HG03469 (cell line): Measurements from ENCODE around the gene CFAP53.
A peak's percentile ranks its signal among the peaks of the same experiment; 100 is the strongest.
"Not testable (repeated sequence)": the region's sequence is repeated elsewhere in the genome, so short reads cannot be mapped to it uniquely, and the experiment has no call there.

ENCODE experiments used
- ATAC-seq: cut with Tn5 transposase; IDR thresholded peaks from one replicate; pipeline ENCODE4 v1.9.1; 2021; ENCODE audit warnings: mild to moderate bottlenecking, moderate library complexity, moderate number of reproducible peaks; ENCODE audit not compliant: unreplicated experiment

CFAP53 gene, protein sequence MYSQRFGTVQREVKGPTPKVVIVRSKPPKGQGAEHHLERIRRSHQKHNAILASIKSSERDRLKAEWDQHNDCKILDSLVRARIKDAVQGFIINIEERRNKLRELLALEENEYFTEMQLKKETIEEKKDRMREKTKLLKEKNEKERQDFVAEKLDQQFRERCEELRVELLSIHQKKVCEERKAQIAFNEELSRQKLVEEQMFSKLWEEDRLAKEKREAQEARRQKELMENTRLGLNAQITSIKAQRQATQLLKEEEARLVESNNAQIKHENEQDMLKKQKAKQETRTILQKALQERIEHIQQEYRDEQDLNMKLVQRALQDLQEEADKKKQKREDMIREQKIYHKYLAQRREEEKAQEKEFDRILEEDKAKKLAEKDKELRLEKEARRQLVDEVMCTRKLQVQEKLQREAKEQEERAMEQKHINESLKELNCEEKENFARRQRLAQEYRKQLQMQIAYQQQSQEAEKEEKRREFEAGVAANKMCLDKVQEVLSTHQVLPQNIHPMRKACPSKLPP

DNA sequence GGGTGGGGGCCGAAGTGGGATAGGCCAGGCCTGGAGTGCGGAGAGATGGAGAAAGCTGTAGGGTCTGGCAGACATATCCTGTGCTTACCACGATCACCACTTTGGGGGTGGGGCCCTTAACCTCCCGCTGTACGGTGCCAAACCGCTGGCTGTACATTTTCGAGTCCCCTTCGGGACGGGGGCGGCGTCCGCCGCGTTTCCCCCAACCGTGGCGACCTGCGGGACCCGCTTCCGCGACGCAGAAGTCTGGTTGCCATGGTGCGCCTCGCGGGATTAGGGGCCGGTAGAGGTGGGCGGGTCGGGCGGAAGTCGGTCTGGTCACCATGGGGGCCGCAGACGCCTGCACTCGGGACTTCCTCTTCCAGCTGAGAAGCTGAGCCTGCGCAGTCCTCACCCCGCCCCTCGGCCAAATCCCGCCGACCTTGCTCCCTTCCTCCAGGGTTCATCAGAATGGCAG, at the start of gene CFAP53:
TSS of gene CFAP53 (minus strand) at position 248 of the 457 bp plus-strand sequence. CDS start at position 157, 91 bp downstream.
- ATAC-seq = peak; percentile 57

DNA sequence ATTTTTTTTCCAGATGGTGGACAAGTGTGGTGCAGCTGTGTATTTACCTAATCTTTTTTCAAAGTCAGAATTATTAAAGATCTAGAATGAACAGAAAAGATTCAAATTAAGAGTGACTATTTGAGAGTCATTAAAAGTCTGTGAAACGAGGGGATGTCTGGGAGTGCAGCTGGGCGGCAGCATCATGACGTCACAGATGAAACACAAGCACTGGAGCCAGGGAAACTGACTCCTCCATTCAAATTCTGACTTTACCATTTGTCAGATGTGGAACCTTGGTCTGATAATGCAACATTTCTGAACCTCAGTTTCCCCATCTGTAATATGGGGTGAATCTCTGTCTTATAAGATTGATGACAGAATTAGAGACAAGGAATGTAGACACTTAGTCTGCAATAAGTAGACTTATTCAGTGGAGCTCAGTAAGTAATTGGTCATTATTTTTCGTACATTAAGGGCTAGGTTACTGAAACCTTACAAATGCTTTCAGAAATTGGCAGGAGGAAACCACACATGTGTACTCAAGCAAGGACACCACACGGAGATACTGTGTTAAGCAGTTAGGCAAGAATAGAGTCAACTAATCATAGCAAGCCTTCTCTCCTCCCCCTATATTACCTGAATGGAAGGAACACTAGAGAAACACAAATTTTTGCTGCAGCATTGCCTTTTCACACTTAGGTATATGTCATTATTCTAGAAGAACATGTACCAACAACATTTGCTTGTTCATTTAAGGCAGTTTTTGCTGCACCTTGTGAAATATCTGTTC, 49.0 kb upstream of the CFAP53 start:
- peak; percentile 61 for ATAC-seq

- ATAC-seq = no peak
These were observed 47.7 kb upstream of the CFAP53 start for GRCh38 chr18:50313873-50314460.

GRCh38 chr18:50313031-50313607, 46.8 kb upstream of the CFAP53 start:
- peak; percentile 19 for ATAC-seq

DNA sequence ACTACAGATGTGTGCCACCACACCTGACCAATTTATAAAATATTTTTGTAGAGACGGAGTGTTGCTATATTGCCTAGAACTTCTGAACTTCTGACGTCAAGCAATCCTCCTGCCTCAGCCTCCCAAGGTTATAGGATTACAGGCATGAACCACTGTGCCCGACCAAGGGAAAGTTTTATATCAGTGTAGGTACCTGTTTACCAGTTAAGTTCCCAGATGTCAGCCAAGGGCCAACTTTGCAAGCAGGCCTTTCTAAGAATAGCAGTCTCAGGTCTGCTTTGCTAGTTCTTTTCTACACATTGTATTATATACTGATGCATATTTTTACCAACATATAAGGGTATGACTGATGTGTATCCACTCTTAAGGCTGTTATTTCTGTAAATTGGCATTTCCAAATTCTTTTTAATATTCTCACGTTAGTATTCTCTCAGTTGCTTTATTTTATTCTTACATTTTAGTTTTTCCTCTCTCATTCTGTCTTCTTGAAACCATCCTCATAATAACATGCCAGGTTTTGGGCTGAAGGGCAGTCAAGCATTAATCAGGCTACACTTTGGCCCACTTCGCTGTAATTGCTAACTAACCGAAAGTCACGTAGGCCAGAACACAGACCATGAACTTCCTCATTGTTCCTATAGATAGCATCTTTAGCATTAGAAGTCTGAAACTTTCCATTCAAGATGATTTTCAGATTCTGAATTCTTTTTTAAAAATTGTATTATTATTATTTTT, 46.2 kb upstream of the CFAP53 start:
- ATAC-seq = peak; percentile 45

DNA sequence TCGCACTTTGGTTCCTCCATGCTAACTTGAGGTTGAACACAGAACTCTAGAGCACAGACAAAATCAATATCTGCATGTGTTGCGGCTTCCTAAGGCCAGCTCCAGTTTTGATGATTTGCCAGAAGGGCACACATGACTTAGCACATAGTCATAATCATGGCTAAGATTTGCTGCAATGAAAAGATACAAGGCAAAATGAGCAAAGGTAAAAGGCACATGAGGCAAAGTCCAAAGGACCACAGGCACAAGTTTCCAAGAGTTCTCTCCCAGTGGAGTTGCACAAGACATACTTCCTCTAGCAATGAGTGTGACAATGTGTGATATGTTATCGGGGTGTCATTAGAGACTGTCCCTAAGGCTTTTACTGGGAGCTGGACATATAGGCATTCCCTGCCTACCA, 45.4 kb upstream of the CFAP53 start:
- no peak for ATAC-seq

DNA sequence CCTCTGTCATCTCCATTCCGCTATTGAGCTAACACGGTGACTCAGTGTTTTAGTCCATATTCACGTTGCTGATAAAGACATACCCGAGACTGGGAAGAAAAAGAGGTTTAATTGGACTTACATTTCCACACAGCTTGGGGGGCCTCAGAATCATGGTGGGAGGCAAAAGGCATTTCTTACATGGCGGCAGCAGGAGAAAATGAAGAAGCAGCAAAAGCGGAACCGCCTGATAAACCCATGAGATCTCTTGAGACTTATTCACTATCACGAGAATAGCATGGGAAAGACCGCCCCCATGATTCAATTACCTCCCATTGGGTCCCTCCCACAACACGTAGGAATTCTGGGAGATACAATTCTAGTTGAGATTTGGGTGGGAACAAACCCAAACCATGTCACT, 43.8 kb upstream of the CFAP53 start:
- ATAC-seq = no peak

- ATAC-seq = not testable (repeated sequence)
These were observed 42.6 kb upstream of the CFAP53 start for GRCh38 chr18:50308851-50309250.

DNA sequence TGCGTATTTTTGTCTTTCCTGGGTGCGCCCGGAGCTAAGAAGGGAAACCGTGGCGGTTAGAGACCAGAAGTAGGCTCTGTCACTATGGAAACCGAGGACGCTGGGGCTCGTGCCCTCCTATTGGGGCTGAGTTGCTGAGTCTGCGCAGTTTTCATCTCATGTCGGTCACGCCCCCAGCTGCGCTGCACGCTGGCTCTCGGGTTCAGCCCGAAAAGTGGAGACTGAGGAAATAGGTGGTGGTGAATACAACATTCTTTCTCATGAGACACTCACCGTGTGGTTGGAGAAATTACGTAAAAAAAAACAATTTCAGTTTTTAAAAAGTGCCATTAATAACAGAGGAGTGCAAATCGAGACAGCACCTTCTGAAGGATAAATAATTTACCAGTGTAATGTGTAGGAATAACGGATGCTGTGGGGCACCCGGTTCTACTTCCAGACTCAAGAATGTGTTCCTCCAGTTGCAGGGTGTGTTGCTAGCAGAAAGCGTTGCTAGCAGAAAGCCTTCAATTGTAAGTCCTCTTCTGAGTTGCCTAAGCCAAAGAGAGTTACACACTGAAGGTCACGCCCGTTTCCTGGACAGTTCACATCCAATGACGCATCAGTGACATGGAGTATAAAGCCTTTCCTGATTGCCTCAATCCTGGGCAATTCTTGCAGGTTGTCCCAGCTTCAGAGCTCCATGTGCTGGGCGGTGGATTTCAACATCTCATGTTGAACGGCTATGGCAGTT, 41.6 kb upstream of the CFAP53 start:
- ATAC-seq = peak; percentile 81

DNA sequence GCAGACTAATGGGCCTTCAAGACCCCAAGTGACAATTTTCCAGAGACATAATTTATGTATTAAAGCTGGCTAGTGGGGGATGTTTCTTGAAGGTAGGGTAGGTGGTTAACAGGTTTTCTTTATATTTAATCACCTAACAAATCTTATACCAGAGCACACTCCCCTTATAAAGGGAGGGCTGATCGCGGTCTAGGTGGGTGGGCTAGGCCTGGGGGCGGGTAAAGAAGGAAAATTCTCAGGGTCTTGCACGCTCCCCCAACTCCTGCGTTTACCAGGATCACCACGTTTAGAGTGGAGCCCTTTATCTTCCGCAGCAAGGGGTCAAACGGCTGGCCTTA, 41.1 kb upstream of the CFAP53 start:
- ATAC-seq = no peak

- ATAC-seq = no peak
These were observed 40.6 kb upstream of the CFAP53 start for GRCh38 chr18:50306944-50307343.

- no peak for ATAC-seq
These were observed 34.8 kb upstream of the CFAP53 start for GRCh38 chr18:50301074-50301473.

DNA sequence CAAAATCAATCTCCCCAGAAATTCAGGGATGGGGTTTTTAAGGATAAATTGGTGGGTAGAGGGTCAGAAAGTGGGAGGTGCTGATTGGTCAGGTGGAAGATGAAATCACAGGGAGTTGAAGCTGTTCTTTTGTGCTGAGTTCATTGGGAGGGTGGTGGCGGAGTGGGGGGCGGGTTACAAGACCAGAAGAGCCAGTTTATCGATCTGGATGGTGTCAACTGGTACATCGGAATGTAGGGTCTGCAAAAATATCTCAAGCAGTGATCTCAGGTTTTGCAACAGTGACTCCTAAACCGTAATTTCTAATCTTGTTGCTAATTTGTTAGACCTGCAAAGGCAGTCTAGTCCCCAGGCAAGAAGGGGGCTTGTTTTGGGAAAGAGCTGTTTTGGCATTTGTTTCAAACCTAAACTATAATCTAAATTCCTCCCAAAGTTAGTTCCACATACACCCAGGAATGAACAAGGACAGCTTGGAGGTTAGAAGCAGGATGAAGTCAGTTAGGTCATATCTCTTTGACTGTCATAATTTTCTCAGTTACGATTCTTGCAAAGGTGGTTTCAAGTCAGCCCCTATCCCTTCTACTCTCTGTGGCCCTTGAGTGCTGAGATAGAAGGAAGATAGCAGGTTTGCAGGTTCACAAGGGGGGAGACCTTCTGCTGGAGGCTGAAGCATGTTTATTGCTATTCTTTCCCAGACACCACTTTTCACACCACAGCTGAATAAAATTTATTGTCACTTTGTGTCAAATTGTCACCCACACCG, 33.5 kb upstream of the CFAP53 start:
- ATAC-seq = no peak

DNA sequence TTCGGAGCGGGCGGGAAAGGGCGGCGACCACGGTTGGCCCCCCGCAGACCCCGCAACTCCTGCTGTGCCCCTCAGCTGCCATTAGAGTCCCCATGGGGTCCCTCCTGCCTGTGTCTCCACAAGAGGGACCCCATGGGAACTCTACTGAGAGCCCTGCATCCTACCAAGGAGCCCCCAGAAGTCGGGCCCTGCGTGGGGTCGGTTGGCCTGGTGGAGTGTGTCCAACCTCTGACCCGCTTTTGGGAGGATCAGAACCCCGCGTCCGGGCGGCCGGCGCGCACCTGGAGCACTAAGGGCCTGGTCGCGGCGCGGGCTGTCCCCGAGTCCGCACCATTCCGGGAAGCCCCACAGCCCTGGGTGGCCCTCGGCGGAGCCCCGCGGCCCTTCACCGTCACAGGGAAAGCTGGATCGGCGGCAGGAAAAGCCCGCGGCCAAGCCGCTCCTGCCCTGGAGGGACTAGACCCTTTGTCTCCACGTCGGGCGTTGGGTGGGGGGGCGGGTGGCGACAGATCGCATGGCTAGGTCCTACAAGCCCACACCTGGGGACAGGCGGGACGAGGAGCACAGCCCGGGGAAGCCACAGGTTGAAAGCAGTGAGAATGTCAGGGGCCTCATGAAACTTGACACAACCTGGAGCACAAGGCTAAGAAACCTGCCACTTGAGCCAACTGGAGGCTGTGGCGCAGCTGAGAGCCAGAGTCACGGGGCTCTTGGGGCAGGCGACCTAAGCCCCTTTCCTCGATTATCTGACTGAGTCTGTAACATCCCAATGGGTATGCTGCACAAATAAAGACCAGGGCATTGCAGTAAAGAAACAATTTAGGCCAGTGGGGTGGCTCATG, 32.4 kb upstream of the CFAP53 start:
- ATAC-seq = no peak

- peak; percentile 95 for ATAC-seq
These were observed 31.5 kb upstream of the CFAP53 start for GRCh38 chr18:50297621-50298442.

DNA sequence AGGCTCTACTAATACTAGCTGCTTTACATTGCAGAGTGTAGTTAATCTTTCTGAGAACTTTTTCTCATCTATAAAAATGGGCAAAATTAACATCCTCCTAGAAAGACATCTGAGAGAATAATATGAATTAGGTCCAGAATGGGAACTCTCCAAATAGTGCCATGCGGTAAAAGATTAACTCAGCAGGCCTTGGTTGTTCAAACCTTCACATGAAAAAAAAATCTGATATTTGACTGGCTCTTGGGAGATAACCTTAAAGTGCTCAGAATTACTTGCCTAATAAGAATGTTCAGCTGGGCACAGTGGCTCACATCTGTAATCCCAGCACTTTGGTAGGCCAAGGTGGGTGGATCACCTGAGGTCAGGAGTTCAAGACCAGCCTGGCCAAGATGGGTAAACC, 26.7 kb upstream of the CFAP53 start:
- no peak for ATAC-seq

DNA sequence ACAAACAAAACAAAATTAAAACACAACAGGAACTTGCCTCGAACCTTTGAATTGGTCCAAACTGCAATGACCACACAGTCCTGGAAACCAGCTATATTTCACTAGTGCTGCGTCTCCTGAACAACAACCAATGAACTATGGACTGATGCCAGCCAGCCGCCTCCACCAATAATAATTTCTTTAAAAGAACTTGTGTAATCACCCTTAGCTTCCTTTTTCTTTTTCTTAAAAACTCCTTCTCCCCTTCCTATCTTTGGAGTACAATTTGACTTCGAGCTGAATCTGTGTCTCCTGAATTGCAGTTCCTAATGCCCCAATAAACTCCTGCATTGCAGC, 22.8 kb upstream of the CFAP53 start:
- ATAC-seq = no peak
